ENCODE results near the gene STX11. TPM values are rescaled to one million over a fixed set of nuclear protein-coding genes. Genes with fewer than 3 reads are reported as not detected.

Gene STX11
- total RNA-seq, 1 donor from 2014 or later, result 54.1 TPM

- Histone ChIP-seq H3K4me3 (no peak overlapping the region), H3K4me1 (peaks cover 31% of the 10 kb centered on the region), H3K27me3 (ENCODE audit: low read depth) (no peaks in the 10 kb centered on the region), H3K27ac (peak overlapping the region; percentile 13), H3K36me3 (no peaks in the 10 kb centered on the region), H3K9me3 (no peaks in the 10 kb centered on the region)
- TF ChIP-seq CTCF (IDR thresholded peaks at IDR 0.05), result no peak
- no peak for DNase-seq
- no peak for ATAC-seq
- intact Hi-C loops (cut with DNase I), result no loop called here
These were observed 63.7 kb downstream of the STX11 start for GRCh38 chr6:144214029-144214428.

GRCh38 chr6:144214622-144215401, 64.5 kb downstream of the STX11 start:
- Histone ChIP-seq H3K27me3 (ENCODE audit: low read depth) (no peaks in the 10 kb centered on the region), H3K4me1 (peaks cover 31% of the 10 kb centered on the region), H3K4me3 (peak overlapping the region; percentile 62), H3K9me3 (no peaks in the 10 kb centered on the region), H3K27ac (peak overlapping the region; percentile 98), H3K36me3 (no peaks in the 10 kb centered on the region)
- TF ChIP-seq CTCF (IDR thresholded peaks at IDR 0.05), result no peak
- intact Hi-C loops (cut with DNase I), result loop anchor here (5.0 kb wide), 1 partner anchor 108 kb away; no protein-coding TSS in a partner anchor
- ATAC-seq (peak in 1 of 2 donors; percentile 3), DNase-seq (peak; percentile 71)

GRCh38 chr6:144215402-144215931, 65.2 kb downstream of the STX11 start:
- ATAC-seq, result peak; percentile 14 to 41
- peak; percentile 62 for DNase-seq
- Histone ChIP-seq H3K27me3 (ENCODE audit: low read depth) (no peaks in the 10 kb centered on the region), H3K4me1 (peaks cover 31% of the 10 kb centered on the region), H3K9me3 (no peaks in the 10 kb centered on the region), H3K4me3 (peak overlapping the region; percentile 62), H3K36me3 (no peaks in the 10 kb centered on the region), H3K27ac (peak overlapping the region; percentile 98)
- intact Hi-C loops (cut with DNase I), result loop anchor here (5.0 kb wide), 1 partner anchor 108 kb away; no protein-coding TSS in a partner anchor
- no peak for TF ChIP-seq CTCF (IDR thresholded peaks at IDR 0.05)

GRCh38 chr6:144215932-144216667, 65.8 kb downstream of the STX11 start:
- peak; percentile 95 to 96 for ATAC-seq
- no peaks in the 10 kb centered on the region for H3K9me3 ChIP-seq
- H3K27ac ChIP-seq, result peak overlapping the region; percentile 98
- TF ChIP-seq CTCF (IDR thresholded peaks at IDR 0.05), result peak; percentile 80
- DNase-seq, result peak; percentile 95
- no peaks in the 10 kb centered on the region for H3K36me3 ChIP-seq
- intact Hi-C loops (cut with DNase I), result loop anchor here (5.0 kb wide), 1 partner anchor 109 kb away; no protein-coding TSS in a partner anchor
- peaks cover 31% of the 10 kb centered on the region for H3K4me1 ChIP-seq
- no peaks in the 10 kb centered on the region for H3K27me3 ChIP-seq (ENCODE audit: low read depth)
- H3K4me3 ChIP-seq, result peak overlapping the region; percentile 62

GRCh38 chr6:144216668-144217218, 66.4 kb downstream of the STX11 start:
- ATAC-seq (peak; percentile 74 to 76), DNase-seq (peak; percentile 81)
- Histone ChIP-seq H3K4me1 (peaks cover 26% of the 10 kb centered on the region), H3K27me3 (ENCODE audit: low read depth) (no peaks in the 10 kb centered on the region), H3K27ac (peak overlapping the region; percentile 98), H3K4me3 (peak overlapping the region; percentile 62), H3K9me3 (no peaks in the 10 kb centered on the region), H3K36me3 (no peaks in the 10 kb centered on the region)
- no peak for TF ChIP-seq CTCF (IDR thresholded peaks at IDR 0.05)
- intact Hi-C loops (cut with DNase I), result loop anchor here (5.0 kb wide), 1 partner anchor 109 kb away; no protein-coding TSS in a partner anchor
